ENCODE results near the gene SIN3A.
"Not testable (repeated sequence)": the region's sequence is repeated elsewhere in the genome, so short reads cannot be mapped to it uniquely, and the experiment has no call there.

SIN3A gene

GRCh38 chr15:75353604-75354003 lies 97.9 kb downstream of the SIN3A start:
- no peak for DNase-seq

GRCh38 chr15:75352186-75353080 lies 99.1 kb downstream of the SIN3A start:
- no peak for DNase-seq

GRCh38 chr15:75350601-75351361 lies 100.7 kb downstream of the SIN3A start:
- no peak for DNase-seq

GRCh38 chr15:75349851-75350588 lies 101.5 kb downstream of the SIN3A start:
- no peak for DNase-seq

- DNase-seq: not testable (repeated sequence)
These were observed 102.2 kb downstream of the SIN3A start for GRCh38 chr15:75349351-75349669.

- no peak for DNase-seq
These were observed 102.7 kb downstream of the SIN3A start for GRCh38 chr15:75348562-75349350.

GRCh38 chr15:75348034-75348561 lies 103.4 kb downstream of the SIN3A start:
- no peak for DNase-seq

GRCh38 chr15:75347222-75348033 lies 104.1 kb downstream of the SIN3A start:
- peak; percentile 23 for DNase-seq

- DNase-seq: peak; percentile 8
These were observed 104.7 kb downstream of the SIN3A start, which contains the start of gene NEIL1 for GRCh38 chr15:75346796-75347221. Gene NEIL1 (plus strand): TSS chr15:75347039. CDS start chr15:75348906, 1,867 bp downstream.

- DNase-seq: not testable (repeated sequence)
These were observed 107.5 kb downstream of the SIN3A start for GRCh38 chr15:75343953-75344352.

- DNase-seq: no peak
These were observed 109.3 kb downstream of the SIN3A start for GRCh38 chr15:75342221-75342620.

- no peak for DNase-seq
These were observed 111.8 kb downstream of the SIN3A start for GRCh38 chr15:75339531-75340240.

GRCh38 chr15:75338661-75339240 lies 112.7 kb downstream of the SIN3A start:
- no peak for DNase-seq

GRCh38 chr15:75335705-75336355 lies 115.7 kb downstream of the SIN3A start, which contains the start of gene COMMD4:
Gene COMMD4 (plus strand): TSS chr15:75336063. CDS start chr15:75336090, 27 bp downstream.
- peak; percentile 82 for DNase-seq

- no peak for DNase-seq
These were observed 116.2 kb downstream of the SIN3A start for GRCh38 chr15:75335313-75335704.

- DNase-seq: not testable (repeated sequence)
These were observed 117.7 kb downstream of the SIN3A start for GRCh38 chr15:75333654-75334419.

GRCh38 chr15:75332093-75332492 lies 119.4 kb downstream of the SIN3A start:
- not testable (repeated sequence) for DNase-seq

GRCh38 chr15:75329571-75329970 lies 121.9 kb downstream of the SIN3A start:
- DNase-seq: no peak
